IPS-18a (cell line): ENCODE results near the gene ARG1.

ENCODE experiments used
- H3K27ac ChIP-seq: one replicate; pipeline ENCODE4 v1.5.1; 2013; ENCODE audit warnings: low read length
- H3K27me3 ChIP-seq: one replicate; pipeline ENCODE4 v1.6.1; 2013; ENCODE audit warnings: mild to moderate bottlenecking, low read length; ENCODE audit not compliant: control insufficient read depth, insufficient read depth
- H3K36me3 ChIP-seq: one replicate; pipeline ENCODE4 v1.6.1; 2013; ENCODE audit warnings: low read depth, low read length; ENCODE audit not compliant: control insufficient read depth
- H3K4me1 ChIP-seq: one replicate; pipeline ENCODE4 v1.6.1; 2013; ENCODE audit warnings: low read depth, low read length; ENCODE audit not compliant: control insufficient read depth
- H3K4me3 ChIP-seq: one replicate; pipeline ENCODE4 v1.5.1; 2013; ENCODE audit warnings: low read length
- H3K9ac ChIP-seq: one replicate; pipeline ENCODE4 v1.6.1; 2013; ENCODE audit warnings: mild to moderate bottlenecking, low read length, moderate library complexity
- H3K9me3 ChIP-seq: one replicate; pipeline ENCODE4 v1.6.1; 2013; ENCODE audit warnings: low read depth, low read length; ENCODE audit not compliant: control insufficient read depth

Gene ARG1

DNA sequence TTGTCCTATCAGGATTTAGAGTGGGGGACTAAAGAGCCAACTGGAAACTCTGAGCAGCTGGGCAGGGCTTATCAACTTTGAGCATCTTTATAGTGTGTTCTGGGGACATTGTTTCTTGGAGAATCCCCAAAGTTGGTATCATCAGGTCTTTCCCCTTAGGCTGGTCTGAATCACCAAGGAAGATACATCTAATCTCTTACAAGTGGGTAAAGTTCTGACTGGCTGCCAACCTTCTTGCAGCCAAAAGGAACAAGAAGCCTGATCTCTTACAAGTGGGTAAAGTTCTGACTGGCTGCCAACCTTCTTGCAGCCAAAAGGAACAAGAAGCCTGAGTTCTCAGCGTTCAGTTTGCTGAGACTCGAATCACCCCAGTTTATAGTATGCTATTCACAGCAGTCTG, 56.6 kb downstream of the ARG1 start:
- Histone ChIP-seq H3K27ac (no peak overlapping the region), H3K4me3 (no peak overlapping the region), H3K36me3 (peaks cover 3% of the 10 kb centered on the region), H3K9ac (no peak overlapping the region), H3K4me1 (no peaks in the 10 kb centered on the region), H3K9me3 (no peaks in the 10 kb centered on the region), H3K27me3 (no peaks in the 10 kb centered on the region)

DNA sequence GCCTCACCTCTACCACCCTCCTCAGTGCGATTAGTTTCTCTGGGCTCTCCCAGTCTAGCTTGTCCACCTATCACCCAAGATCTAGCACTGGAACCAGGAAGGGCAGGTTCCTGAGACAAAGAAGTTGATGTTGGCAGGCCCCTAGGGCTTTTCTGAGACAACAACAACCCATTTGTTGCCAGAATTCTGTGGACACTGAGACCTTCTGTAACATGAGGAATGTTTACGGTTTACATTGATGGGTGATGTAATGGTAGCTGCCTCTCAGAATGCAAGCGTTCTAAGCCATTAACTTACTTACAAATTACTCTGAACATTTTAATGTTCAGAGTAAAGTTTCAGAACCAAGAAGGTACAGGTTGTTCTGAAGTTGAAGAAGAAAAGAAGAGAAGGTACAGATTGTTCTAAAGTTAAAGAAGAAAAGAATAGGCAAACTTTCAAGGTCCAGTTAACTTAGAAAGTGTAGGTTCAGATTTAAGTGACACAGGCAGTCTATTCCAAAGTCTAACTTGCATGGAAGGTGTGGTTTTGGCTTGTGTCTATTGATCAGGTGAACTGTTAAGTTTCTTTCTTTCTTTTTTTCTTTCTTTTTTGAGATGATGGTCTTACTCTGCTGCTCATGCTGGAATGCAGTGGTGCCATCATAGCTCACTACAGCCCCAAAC, 58.7 kb downstream of the ARG1 start:
- H3K36me3 ChIP-seq = no peaks in the 10 kb centered on the region
- no peak overlapping the region for H3K9ac ChIP-seq
- H3K27me3 ChIP-seq = no peaks in the 10 kb centered on the region
- H3K4me3 ChIP-seq = no peak overlapping the region
- no peak overlapping the region for H3K27ac ChIP-seq
- no peaks in the 10 kb centered on the region for H3K4me1 ChIP-seq
- no peaks in the 10 kb centered on the region for H3K9me3 ChIP-seq
